ENCODE data around the gene TECR.
"Not testable (repeated sequence)": the region's sequence is repeated elsewhere in the genome, so short reads cannot be mapped to it uniquely, and the experiment has no call there.

Gene TECR

DNA sequence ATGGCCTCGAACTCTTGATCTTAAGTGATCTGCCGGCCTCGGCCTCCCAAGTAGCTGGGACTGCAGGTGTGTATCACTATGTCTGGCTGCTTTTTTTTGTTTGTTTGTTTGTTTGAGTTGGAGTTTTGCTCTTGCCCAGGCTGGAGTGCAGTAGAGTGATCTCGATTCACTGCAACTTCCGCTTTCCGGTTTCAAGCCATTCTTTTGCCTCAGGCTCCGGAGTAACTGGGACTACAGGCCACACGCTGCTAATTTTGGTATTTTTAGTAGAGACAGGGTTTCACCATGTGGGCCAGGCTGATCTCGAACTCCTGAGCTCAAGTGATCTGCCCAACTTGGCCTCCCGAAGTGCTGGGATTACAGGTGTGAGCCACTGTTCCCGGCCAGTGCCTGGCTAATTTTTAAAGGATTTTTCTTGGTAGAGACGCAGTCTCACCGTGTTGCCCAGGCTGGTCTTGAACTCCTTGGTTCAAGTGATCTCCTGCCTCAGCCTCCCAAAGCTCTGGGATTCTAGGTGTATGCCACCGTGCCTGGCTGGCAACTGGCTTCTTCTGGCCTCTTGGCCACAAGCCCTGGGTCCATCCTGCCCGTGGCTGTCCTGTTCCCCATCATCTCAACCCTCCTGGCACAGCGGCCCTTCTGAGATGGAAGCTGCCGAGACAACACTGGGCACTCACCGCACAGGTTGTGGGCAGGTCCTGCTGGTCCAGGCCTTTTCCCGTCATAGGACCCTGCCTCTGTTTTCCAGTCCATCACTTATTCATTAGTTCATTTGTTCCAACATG lies 11.5 kb downstream of the TECR start:
- DNase-seq = no peak

DNA sequence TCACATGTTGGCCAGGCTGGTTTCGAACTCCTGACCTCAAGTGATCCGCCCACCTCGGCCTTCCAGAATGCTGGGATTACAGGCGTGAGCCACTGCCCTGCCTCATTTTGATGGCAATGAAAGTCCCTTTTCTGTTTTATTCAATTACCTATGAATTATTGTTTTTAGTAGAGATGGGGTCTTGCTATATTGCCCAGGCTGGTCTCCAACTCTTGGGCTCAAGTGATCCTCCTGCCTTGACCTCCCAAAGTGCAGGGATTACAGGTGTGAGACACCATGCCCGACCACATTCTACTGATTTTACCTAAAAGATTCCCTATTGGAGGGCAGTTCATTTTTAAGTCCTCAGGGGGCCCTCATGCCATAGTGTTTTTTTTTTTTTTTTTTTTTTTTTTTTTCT lies 12.6 kb downstream of the TECR start:
- not testable (repeated sequence) for DNase-seq

DNA sequence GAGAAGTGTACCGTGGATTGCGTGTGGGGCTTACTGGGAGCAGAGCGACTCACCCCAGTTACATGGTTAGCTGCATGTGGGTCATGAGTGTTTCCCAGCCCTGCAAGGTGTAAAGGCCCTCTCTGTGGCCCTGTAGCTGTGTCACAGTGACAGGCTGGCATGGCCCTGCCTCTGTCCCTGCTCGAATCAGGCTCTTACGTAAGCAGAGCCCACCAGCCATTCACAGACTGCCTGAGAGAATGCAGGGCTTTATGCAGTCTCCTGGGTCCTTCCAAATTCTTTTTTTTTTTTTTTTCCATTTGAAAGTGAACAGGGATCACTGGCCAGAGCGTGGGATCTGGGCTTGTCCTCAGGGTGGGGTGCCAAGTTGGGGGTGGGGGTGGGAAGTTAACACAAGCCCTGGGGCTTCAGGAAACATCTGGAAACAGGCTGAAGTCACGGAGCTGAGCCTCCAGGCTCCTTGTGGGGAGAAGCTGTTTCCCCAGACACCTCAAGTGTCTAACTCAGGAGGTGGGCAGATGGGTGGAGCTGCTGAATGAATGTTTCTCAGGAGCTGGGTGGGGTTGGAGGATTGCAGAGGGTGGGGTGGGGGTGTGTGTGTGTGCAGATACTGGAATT lies 13.4 kb downstream of the TECR start:
- DNase-seq = no peak

DNA sequence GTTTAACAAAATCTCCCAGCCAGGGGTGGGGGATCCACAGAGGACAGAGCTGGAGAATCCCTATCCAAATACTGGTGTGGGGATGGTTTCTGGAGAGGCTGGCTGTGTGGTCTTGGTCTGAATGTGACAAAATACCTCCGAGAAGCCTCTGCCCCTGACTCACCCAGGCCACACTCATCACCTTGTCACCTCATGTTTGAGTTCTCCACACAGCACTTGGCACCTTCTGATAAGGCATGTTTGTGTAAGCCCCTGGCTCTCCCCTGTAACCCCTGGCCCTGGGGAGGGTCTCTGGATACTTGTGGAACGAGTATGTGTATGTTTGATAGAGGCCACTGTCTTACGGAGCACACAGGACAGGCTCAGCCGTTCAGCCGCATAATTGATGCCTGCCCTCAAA lies 14.7 kb downstream of the TECR start:
- DNase-seq = no peak

DNA sequence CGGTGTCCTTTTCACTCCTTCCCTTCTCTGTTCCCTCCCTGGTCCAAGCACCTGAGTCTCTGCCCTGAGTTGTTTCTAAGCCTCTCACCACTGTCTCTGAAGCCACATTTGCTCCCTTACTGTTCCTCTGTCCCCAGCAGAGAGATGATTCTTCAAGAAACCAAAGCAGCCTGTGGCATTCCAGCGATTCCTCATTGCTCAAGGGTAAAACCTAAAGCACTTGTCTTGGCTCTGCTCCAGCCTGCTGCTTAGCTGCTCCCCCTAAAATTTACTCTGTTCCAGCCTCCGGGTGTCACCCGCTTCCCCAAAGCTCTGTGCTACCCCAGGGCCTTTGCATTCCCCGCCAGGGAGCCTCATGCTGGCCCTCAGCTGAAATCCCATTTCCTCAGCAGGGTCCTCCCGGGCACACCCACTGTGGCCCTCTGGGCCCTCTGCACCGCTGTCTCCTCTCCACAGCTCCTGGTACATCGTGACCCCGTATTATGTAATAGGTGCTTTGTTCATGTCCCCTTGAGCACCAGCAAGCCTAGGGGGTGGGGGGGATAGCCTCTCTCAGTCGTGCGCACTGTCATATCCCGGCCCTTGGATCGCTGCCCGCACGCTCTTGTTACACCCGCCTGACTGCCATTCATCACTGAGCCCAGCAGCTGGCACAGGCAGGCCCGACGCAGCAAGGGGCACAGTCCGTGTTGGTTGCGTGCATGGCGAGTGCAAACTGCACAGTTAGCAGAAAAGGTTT lies 15.8 kb downstream of the TECR start:
- peak; percentile 68 to 86 for DNase-seq

DNA sequence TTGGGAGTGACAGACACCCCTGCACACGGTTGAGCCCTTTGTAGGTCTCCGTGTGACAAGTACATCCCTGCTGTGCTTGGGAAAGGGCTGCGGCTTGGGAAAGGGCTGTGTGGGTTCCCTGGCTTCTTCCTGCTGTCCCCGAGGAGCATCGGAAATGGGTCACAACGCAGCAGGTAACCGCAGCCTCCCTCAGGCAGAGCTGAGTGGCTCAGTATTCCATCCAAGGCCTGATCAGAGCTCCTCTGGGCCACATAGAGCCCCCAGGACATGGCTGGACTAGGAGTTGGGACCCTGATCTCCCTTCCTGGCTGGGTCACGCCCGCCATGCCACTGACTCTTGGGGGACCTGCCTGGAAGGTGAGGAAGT lies 16.3 kb downstream of the TECR start:
- DNase-seq = no peak

DNA sequence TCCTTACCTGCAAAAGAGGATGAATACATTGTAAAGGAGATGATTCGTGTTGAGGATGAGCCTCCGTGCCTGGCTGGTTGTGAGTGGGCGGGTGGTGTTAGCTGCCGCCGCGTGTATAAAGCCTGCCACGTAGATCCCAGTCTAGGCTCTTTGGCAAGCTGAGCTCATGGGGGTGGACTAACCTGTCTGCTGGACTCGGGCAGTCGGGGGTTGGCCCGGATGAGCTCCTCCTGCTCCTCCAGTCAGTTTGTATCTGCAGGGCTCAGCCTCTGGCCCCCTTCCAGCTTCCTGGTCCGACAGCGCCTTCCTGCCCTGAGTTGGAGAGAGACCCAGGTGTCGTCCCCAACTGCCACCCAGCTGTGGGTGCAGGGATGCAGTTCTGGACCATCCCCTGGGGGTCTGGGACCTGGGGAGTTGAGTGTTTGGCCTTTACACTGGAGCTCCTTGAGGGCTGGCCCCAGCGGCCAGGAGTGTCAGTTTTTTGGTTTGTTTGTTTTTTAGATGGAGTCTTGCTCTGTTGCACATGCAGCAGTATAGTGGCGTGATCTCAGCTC lies 20.9 kb downstream of the TECR start:
- DNase-seq = no peak

DNA sequence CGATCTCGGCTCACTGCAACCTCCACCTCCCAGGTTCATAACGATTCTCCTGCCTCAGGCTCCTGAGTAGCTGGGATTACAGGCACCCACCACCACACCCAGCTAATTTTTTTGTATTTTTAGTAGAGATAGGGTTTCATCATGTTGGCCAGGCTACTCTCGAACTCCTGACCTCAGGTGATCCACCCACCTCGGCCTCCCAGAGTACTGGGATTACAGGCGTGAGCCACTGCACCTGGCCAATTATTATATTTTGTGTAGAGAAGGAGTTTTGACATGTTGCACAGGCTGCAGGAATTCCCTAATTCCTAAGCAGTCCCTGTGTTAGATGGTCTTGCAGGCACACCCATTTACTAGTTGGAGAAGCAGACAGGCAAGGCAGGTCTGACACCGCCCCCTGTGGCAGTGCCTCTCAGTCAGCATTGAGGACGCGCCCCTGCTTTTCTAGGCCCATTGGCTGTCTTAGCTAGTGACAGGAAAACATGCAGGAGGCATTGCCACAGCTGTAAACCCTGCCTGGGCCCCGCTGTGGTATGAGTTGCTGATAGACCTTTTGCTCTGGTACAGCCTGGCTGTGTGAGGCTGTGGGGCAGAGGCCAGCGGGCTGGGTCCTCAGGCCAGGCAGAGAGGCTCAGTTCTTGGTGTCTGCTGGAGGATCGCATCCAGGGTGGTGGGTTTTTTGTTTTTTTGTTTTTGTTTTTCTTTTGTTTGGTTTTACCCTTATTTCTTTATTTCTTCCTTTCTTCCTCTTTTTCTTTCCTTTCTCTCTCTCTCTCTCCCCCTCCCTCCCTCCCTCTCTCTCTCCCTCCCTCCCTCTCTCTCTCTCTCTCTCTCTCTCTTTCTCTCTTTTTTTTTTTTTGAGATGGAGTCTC lies 22.0 kb downstream of the TECR start:
- DNase-seq = not testable (repeated sequence)

DNA sequence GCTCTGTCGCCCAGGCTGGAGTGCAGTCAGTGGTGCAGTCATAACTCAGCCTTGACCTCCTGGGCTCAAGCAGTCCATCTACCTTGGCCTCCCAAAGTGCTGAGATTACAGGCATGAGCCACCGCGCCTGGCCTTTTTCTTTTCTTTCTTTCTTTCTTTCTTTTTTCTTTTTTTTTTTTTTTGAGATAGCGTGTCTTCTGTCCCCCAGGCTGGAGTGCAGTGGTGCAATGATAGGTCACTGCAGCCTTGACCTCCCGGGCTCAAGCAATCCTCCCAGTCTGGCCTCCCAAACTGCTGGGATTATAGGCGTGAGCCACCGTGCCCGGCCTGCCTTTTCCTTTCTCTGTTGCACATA lies 22.6 kb downstream of the TECR start:
- DNase-seq = not testable (repeated sequence)

DNA sequence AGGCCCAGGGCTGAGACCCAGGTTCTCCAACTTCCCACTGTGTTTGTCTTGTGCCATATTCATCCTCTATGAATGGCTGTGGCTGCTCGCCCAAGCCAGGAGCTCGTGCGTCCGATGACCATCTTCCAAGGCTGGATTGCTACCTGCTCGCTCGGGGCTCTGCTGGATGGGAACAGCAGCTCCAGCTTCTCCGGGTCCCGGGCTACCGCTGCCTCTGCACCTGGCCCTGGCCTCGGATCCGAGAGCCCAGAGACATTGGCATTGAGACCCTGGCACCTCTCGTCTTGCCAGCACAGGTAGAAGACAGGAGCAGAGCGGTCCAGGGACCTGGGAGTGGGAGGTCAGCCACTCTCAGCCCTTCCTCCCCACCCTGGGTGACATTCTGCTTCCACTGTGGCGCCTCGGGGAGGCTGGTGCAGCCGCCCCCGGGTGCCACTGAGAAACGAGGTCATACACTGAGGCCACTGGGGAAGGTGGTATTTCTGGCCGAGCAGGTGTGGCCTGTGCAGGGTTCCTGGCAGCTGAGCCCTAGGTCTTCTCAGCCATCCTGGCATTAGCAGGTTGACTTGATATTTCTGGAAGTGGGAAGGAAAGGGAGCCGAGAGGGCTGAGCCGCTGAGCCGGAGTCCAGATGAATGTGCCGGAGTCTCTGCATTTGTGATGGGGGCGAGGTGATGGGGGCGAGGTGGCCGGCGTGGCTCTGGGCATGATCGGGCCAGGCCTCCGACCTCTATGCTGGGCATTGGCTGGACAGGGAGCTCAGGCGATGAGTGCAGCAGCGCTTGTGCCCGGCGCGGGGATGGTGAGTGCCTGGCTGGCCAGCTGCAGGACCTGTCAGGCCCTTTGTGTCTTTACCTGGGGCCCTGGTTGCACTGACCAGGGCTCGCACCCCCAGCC lies 23.9 kb downstream of the TECR start:
- no peak for DNase-seq

DNA sequence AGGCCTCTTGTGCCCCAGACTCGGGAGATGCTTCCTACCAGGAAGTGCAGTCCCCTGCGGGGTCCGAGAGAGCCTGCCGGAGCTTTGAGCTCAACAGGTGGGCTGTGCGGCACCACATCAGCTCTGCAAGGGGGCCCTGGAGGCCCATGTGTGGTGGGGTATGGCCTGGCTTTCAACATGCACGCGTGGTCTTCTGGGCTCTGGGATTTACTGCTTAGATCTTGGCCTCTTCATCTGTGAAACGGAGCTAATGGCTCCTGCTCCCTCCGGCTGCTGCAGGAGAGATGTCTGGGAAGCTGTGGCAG lies 24.5 kb downstream of the TECR start:
- DNase-seq = no peak

DNA sequence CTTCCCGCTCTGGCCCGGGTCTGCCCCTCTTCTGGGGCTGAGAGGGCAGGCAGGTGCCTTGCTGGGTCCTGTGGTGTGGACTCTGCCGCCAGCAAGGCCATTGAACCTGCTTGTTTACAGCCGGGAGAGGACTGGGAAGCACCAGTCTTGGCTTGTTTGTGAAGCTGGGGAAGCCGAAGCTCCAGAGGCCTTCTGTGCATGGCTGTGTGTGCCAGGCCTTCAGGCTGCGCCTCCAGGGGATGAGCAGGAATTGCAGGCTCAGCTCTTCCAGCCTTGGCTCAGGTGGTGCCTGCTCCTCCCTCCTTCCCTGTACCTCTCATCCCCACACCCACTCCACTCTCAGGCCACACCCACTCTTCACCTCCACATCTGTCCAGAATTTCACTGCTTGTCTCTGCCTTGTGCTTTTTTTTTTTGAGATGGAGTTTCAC lies 25.0 kb downstream of the TECR start:
- DNase-seq = peak in 1 of 2 experiments; percentile 64

DNA sequence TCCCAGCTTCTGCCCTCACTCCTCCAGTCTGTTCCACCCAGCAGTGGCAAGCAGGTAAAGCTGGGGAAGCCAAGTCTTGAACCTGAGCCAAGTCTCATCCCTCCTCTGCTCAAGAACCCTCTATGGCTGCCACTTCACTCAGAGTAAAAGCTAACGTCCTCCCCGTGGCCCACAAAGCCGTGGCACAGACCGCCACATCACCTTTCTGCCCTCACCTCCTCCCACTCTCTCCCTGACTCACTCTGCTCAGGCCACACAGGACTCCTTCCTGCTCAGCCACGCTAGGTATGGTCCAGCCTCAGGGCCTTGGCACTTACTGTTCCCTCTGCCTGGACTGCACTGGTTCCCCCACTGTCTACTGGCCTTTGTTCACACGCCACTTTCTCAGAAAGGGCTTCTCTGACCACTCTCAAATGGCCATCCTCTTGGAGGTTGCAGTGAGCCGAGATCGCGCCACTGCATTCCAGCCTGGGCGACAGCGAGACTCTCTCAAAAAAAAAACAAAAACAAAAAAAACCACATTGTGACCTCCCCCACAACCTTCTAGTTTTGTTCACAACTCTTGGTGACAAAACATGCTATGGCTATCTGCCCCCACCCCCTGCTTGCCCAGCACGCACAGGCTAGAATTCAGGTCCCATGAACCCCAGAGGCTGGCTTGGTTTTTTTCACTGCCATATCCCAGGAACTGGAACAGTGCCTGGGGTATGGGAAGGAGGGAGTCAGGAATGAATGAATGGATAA lies 26.7 kb downstream of the TECR start:
- no peak for DNase-seq

DNA sequence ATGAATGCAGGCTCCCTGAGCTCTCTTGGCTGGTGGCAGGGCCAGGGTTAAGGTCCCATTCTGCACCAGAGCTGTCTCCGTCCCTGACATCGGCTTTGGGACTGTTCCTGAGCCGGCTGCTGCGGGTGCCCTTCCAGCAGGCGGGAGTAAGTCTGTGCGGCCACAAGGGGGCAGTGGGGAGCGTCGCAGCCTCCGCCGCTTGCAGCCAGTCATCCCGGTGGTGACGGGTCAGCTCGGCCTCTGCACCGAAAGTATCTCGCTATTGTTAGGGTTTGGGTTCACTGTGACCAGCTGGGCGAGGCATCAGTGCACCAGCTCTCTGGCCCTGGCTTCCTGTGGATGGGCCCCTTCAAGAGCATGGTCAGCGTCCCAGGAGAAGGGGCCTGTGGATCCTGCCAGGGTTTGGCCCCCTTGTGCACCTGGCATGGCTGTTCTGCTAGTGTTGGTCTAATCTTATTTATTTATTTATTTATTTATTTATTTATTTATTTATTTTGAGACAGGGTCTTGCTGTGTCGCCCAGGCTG lies 27.3 kb downstream of the TECR start:
- DNase-seq = peak; percentile 18 to 39

DNA sequence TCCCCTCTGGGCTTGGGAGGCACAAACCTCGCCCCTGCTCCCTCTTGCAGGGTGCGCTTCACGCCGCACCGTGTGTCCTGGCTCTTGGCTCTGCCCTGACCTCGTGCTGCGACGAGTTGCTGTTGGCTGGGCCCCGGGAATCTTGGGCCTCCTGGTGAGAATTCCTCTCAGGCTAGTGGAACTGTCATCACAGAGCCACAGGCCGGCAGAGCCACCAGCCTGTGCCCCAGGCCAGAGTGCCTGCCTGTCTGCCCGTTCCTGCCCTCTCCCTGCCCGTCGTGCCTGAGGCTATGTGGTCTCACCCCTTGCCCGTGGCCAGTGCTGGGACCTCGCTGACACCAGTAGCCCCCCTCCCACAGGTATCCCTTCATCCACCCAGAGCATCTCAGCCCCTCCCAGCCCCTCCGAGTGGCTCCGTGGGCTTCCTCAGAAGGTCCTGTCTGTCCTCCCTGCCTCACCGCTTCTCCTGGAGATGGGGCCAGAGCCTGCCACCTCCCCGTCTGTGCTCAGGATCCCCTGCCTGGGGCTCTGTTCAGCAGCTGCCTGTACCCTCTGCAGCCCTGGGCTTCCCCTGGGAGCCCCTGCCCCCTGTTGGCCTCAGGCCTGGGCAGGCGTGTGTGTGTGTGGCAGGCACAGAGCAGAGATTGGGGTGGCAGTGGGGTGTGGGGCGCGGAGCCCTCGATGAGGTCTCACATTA lies 29.1 kb downstream of the TECR start:
- DNase-seq = no peak

DNA sequence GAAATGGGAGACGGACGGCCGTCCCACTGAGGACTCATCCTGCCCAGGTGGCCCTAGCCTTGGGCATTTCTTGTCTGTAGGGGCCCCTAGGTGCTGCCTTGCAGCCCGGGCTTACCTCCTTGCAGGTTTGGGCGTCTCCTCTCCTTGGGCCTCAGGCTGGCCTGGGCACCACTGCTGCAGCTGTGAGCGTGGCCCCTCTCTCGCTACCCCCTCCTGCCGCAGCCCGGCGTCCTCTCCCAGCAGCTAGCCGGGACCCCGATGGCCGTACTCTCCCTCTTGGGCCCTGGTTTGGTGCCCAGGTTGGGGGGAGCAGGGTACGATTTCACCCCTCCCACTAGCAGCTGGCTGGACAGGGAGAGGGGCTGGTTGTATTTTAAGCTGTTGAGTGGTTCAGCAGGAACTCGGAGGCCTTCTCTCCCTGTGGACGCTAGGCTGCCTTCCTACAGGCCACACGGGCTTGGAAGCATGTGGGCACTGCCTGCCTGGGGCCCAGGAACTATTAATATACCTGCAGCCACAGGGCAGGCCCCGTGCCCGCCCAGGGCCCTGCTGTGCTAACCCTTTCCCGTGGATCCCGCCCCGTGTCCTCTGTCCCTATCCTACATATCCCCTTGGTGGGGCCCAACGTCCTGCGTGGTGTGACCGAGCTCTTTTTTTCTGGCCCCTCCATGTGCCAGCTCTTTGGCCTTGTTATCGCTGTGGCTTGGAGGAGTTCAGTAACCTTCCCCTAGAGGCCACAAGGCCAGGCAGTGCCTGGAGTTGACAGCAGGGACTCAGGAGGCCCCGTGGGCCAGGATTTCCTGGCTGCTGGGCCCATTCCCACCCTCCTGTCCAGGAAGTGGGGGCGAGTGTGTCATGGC lies 30.8 kb downstream of the TECR start:
- DNase-seq = no peak

DNA sequence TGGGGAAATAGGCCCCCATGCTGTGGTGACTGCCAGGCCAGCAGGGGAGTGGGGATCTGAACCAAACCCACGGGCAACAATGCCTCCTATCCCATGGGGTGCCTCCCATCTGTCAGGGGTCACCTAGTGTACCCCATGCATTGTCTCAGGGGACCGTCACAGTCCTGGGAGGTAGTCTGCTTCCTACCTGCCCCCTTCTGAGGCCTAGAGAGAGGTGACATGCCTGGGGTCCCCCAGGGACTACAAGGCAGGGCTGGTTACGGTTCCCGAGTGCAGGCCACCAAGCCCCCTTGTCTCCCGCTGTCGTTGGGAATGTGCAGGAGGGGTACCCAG lies 31.3 kb downstream of the TECR start:
- DNase-seq = no peak

DNA sequence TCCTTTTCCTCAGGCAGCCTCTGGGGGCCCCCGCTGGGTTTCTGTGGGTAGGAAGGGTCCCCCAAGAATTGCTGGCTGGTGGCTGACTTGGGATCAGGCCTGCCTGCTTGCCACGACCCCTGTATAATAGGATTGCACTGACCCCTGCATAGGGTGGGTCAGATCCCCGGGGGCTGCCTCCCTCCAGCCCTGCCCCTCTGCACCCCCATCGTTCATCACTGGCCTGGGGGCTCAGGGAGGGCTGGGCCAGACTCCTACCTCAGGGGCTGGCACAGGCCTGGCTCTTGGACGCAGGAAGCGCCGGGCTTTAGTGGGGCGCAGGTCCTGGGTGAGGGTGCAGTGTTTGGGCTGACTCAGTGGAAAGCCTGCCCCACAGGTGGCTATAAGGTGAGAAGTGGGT lies 31.9 kb downstream of the TECR start:
- no peak for DNase-seq

DNA sequence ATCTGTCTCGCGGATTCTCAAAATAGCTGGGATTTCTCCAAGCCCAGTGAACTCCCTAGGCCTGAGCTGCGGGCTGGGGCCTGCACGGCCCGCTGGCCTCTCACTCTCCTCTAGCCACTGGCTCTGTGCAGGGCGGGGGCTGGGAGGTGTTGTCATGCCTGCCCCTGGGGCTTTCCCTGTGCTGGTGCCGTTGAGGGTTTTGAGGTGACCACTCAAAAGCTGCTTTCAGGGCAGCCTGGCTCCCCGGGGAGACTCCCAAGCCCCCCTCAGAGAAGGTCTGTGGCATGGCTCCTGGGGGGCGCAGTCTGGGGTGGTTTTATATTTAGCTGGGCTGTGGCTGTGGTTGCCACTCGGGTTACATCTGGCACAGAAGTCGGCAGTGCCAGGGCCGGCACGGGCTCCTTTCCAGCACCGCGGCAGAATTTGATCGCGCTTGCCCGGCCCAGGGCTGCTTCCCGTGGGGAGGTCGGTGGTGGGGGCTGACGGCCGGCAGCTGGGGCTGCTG lies 32.5 kb downstream of the TECR start:
- peak in 1 of 2 experiments; percentile 34 for DNase-seq

All from NCI-H446 (cell line).